Measurements from ENCODE around the gene KIAA0040. TPM values are rescaled to one million over a fixed set of nuclear protein-coding genes. Genes with fewer than 3 reads are reported as not detected.

KIAA0040 gene
- total and polyA plus RNA-seq, 11 donors: 4.8 to 45.3 (median 12.9) TPM

DNA sequence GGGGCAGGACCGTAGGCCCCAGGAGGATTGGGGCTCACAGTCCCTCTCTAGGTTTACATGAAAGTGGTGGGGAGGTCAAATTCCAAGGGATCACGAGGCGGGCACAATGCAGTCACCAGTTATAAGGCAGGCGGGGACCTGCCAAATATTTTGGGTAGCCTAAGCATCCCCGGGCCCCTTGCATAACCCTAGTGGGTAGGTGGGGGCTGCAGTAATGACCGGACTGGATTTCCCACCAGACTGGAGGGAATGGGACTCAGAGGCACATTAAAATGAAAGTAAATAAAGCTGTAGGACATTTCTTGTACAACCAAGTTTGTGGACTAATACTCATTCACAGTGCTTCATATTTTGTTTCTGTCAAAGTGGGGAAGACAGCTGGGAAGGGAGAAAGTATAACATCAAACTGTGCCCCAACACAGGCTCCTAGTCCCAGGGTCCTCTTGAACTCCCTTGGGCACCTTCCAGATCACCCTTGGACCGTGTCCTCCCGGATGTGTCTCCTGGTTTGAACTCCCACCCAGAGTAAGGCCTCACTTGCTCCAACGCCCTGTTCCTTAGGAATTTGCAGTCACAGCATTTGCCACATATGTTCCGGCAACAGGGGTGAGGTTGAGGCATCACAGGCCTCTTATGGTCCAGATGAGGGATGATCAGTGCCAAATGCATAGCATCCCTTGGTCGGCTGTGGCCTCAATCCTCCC lies 28.4 kb upstream of the KIAA0040 start:
- intact Hi-C loops (cut with DNase I): loop anchor here in 8 of 10 donors (2.0 to 10.0 kb wide), 6 partner anchors 64 to 98 kb away; no protein-coding TSS in a partner anchor
- DNase-seq: no peak
- 51 to 64% (median 58%) methylated on average over 11 of the region's 11 CpGs for WGBS, 4 donors
- Histone ChIP-seq H3K27me3 (no peaks in the 10 kb centered on the region), H3K4me3 (no peak overlapping the region), H3K9me3 (no peaks in the 10 kb centered on the region), H3K27ac (peak overlapping the region in 10 of 12 donors; percentile 3 to 65 (median 28)), H3K4me1 (peaks cover 0 to 39% (median 17%) of the 10 kb centered on the region in 12 donors), H3K36me3 (no peaks in the 10 kb centered on the region)
- TF ChIP-seq, protein P1, sequence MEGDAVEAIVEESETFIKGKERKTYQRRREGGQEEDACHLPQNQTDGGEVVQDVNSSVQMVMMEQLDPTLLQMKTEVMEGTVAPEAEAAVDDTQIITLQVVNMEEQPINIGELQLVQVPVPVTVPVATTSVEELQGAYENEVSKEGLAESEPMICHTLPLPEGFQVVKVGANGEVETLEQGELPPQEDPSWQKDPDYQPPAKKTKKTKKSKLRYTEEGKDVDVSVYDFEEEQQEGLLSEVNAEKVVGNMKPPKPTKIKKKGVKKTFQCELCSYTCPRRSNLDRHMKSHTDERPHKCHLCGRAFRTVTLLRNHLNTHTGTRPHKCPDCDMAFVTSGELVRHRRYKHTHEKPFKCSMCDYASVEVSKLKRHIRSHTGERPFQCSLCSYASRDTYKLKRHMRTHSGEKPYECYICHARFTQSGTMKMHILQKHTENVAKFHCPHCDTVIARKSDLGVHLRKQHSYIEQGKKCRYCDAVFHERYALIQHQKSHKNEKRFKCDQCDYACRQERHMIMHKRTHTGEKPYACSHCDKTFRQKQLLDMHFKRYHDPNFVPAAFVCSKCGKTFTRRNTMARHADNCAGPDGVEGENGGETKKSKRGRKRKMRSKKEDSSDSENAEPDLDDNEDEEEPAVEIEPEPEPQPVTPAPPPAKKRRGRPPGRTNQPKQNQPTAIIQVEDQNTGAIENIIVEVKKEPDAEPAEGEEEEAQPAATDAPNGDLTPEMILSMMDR (IDR thresholded peaks at IDR 0.05): no peak
- TF ChIP-seq POLR2A (IDR thresholded peaks at IDR 0.05): no peak
- peak in 2 of 4 donors; percentile 12 to 45 for ATAC-seq

GRCh38 chr1:175219774-175220173 lies 27.2 kb upstream of the KIAA0040 start:
- intact Hi-C loops (cut with DNase I): loop anchor here in 8 of 10 donors (2.0 to 10.0 kb wide), 6 partner anchors 62 to 99 kb away; no protein-coding TSS in a partner anchor
- Histone ChIP-seq H3K27me3 (no peaks in the 10 kb centered on the region), H3K4me3 (no peak overlapping the region), H3K27ac (peak overlapping the region in 2 of 12 donors; percentile 6 to 10), H3K4me1 (peaks cover 0 to 39% (median 17%) of the 10 kb centered on the region in 12 donors), H3K9me3 (no peaks in the 10 kb centered on the region), H3K36me3 (no peaks in the 10 kb centered on the region)
- ATAC-seq (peak; percentile 45 to 74 (median 64)), DNase-seq (no peak)
- TF ChIP-seq, protein P1 (IDR thresholded peaks at IDR 0.05): no peak
- no peak for TF ChIP-seq POLR2A (IDR thresholded peaks at IDR 0.05)
- WGBS, 4 donors: 41 to 67% (median 65%) methylated on average over 2 of the region's 2 CpGs

DNA sequence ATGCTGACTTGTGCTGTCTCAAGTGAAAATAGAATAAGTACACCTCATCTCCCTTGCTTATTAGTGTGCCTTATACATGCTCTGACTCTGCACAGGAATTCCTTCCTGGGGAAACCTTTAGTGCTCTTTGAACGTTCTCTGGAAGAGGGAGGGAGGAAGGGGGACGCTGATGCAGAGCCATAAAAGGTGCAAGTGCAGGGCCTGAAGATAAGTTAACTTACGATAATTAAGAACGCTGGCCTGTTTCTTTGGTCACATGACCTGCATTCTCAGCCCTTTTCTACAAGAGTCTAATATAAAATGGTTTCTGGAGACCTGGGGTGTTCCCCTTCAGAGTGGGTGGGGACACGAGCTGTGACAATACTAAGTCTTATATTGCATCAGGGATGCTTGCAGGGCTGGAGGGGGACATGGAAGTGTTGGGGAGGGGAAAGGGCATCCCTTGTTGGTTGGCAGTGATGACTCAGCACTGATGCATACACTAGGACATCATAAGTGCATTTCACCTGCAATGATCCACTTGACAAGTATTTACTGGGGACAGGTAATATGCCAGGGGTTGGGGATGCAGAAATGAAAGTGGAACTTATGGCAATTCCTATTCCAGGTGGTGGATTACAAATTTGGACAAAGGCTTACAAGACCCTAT lies 26.3 kb upstream of the KIAA0040 start:
- DNase-seq (no peak), ATAC-seq (no peak)
- H3K27ac ChIP-seq: no peak overlapping the region
- 50 to 61% (median 55%) methylated on average over 5 of the region's 5 CpGs for WGBS, 4 donors
- no peak for TF ChIP-seq POLR2A (IDR thresholded peaks at IDR 0.05)
- TF ChIP-seq, protein P1 (IDR thresholded peaks at IDR 0.05): no peak
- H3K36me3 ChIP-seq: no peaks in the 10 kb centered on the region
- peaks cover 0 to 39% (median 17%) of the 10 kb centered on the region in 12 donors for H3K4me1 ChIP-seq
- intact Hi-C loops (cut with DNase I): no loop called here
- peaks cover 0 to 2% (median 0%) of the 10 kb centered on the region in 12 donors for H3K9me3 ChIP-seq
- no peak overlapping the region for H3K4me3 ChIP-seq
- H3K27me3 ChIP-seq: no peaks in the 10 kb centered on the region
